CD4-positive, alpha-beta T cell treated with Interleukin-4 for 4 hours (primary cell): ENCODE measurements around the gene TXNRD2.

ENCODE experiments used
- DNase-seq: peaks from one replicate; pipeline ENCODE4 v3.0.0-alpha.2; 2020

TXNRD2 gene

DNA sequence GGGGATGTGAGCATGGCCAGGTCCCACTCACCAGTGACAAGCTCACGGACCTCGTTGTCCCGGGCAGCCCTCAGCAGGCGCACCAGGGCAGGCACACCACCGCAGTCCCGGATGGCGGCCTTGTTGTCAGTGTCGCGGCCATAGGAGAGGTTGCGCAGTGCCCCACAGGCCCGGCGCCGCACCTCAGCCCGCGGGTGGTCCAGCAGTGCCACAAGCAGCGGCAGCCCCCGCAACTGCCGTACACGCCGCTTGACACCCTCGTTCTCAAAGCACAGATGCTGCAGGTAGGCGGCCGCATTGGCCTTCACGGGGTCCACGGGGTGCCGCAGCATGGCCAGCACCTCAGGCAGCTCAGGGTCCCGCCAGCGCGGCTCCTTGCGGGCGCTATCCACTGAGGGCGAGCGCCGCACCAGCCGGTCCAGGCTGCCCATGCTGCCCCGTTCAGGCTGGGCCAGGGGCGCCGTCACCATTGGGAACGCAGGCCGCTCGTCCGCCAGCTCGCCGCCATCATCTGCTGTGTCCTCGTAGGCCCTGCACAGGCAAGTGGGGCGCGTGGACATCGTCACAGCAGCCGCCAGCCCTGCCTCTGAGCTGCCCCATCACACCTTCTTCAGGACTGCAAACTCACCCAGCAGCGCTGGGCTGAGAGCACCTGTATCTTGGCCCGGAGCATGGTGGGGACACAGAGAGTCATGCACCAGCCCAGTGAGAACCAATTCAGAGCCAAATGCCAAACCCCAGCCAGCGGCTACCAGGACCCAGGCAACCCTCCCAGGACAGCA is 38.3 kb upstream of the TXNRD2 start:
- DNase-seq = no peak

DNA sequence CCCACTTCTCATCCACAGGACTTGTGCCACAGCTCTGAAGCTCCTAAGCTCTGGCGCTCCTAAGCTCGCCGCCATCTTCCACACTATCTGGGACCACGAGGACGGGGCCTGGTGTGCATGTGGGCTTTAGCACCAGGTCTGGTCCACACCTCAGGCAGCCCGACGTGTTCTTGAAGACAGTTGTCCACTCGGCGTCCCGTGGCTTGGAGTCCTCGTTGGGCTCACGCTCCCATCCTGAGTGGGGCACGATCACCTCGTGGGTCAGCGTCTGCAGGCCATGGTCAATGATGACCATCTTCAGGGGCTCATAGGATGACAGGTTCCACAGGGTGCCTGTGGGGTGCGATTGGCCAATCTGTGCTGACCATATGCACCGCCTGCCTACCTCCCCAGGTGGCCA is 37.1 kb upstream of the TXNRD2 start:
- no peak for DNase-seq

DNA sequence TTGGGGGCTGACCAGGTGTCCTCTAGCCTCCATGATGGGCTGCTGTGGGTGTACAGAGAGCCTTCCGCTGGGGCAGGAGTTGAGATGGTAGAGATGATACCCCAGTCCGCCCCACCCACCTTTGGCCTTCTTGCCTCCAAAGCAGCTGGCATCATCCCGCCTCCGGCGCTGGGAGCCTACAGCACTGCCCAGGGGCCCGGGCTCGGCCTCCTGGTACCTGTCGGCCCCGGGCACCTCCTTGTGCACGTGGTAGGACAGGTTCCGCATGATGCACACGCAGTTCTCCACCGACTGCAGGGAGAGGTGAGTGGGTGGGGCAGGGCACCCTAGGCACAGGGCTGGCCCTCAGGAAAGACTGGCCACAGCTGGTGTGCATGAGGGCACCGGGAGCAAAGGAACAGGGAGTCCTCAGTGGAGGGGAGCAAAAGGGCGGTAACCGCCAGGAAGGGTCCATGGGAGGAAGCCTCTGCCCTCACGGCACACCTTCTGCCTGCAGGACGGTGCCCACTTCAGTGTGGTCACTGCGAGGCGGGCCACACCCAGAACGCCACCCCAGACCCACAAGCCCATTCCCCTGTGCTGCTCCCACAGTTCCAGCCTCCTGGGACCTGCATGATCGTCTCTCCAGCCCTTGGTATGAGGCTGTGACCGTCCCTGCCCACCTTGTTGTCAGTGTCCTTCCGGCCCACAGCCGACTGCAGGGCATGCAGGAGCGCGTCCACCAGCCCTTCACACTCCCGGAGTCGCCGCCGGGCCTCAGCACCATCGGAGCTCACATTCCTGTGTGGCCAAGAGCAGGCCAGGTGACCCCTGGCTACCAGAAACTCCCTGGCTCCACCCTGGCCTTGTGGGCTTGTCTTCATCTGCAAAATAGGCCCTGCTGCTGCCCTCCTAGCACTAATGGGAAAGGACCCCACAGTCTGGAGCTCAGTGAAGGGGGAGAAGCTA is 36.0 kb upstream of the TXNRD2 start:
- no peak for DNase-seq

DNA sequence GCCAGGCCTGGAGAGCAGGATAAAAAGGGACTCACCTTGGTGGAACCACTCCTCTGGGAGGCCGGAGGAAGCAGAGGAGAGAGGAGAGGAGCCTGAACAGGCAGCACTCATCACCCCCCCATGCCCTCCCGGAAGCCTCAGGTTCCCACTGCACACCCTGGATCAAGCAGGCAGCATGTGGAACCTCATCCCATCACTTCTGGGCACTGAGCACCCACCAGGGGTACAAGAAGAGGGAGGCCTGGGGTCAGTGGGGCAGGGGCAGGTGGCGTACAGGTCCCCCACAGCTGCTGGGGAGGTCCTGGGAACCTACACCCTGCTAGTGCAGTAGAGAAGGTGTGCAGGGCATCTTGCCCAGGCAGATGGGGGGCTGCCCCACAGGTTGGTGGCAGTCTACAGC is 35.1 kb upstream of the TXNRD2 start:
- no peak for DNase-seq

DNA sequence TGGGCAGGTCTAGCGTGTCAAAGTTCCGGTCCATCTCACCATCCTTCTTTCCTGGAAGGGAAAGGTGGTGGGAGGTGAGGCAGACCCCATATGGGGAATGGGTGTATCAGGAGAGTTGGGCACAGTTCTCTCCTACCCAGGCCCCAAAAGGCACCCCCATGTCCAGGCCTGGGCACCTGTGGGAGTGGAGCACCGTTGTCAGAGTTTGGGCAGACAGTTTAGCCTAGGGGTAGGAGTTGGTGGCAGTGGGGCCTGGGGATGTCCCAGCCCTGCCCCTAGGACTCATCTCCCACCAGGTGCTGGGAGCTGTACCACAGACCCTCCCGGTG is 34.1 kb upstream of the TXNRD2 start:
- no peak for DNase-seq

DNA sequence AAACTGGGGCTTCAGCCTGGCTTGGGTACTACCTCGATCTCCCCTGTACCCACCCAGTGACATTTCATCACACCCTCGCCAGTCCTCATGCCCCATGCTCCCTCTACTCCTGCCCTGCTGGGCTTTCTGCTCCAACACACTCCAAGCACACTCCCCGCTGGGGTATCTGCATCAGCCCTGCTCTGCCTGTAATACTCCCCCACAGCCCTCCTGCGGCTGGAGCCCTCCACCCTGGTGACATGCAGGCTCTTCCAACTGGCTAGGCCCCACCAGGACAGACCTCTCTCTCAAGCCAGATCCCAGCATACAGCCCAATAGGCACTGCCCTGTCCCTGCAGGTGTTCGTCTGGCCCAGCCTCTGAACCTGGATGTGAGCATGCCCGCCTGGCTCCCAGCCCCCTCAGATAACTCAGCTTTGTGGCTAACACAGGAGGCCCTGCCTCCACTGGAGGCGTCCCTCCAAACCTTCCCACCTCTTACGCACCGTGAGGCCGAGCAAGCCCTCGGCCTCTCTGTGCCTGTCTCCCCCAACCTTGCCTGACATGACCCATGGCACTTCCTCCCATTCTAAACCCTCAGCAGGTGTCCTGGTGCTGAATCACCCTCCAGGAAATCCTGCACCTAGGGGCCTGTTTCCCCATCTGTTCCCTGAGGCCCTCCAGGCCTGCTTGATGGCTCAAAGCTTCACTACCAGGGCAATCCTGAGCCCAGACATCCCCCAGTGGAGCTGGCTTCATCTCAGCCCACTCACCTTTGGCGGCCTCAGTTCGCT is 33.5 kb upstream of the TXNRD2 start:
- DNase-seq = no peak

DNA sequence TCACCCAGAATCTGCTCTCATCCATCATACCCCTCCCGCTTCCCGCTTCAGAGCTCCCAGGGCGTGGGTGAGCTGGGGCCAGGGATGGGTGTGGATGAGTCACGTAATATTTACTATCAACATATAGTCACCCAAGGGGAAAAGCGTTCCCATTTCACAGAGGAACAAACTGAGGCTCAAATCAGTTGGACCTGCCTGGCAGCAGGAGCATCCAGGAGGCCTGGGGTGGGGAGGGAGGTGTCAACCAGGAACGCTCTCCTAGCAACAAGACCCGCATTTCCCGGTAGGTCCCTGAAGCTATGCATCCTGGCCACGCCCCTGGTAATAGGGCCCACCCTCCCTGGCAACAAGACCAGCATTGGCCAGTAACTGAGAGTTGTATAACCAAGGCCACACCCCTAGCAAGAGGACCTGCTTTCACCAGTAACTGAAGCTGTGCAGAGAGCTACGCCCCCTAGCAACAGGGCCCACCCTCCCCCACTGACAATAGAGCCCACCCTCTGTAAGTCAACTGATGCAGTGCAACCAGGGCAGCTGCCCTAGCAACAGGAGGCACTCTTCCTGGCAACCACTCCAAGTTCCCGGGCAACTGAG is 32.7 kb upstream of the TXNRD2 start:
- peak; percentile 14 for DNase-seq

DNA sequence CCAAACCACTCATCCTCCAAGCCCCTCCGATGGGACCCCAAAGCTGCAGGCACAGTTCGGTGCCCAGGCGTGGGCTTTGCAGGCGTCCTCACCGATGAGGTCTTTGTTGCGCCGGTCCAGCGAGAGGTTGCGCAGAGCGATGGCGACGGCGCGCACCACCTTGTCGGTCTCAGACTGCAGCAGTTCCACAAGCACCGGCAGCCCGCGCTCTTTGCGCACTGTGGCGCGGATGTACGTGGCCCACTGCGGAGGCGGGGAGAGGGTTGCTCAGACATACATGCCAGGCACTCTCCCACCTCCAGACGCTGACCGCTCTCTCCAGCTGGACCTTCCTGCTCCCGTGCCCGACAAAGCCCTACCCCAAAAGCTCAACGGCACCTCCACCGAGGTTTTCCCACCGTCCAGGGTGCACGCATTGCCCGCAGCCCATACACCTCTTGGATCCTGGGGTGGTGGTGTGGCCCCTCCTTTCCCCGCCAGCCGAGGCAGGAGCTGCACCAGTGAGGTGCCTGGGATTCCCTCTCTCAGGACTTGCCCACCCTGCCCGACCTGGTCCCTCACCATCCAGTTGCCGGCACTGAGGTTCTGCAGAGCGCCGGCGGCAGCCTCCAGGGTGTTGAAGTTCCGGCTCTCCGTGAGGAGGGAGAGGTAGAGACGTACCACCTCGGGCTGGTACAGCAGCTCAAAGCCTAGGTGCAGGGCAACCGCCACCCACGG is 32.1 kb upstream of the TXNRD2 start:
- DNase-seq = no peak

DNA sequence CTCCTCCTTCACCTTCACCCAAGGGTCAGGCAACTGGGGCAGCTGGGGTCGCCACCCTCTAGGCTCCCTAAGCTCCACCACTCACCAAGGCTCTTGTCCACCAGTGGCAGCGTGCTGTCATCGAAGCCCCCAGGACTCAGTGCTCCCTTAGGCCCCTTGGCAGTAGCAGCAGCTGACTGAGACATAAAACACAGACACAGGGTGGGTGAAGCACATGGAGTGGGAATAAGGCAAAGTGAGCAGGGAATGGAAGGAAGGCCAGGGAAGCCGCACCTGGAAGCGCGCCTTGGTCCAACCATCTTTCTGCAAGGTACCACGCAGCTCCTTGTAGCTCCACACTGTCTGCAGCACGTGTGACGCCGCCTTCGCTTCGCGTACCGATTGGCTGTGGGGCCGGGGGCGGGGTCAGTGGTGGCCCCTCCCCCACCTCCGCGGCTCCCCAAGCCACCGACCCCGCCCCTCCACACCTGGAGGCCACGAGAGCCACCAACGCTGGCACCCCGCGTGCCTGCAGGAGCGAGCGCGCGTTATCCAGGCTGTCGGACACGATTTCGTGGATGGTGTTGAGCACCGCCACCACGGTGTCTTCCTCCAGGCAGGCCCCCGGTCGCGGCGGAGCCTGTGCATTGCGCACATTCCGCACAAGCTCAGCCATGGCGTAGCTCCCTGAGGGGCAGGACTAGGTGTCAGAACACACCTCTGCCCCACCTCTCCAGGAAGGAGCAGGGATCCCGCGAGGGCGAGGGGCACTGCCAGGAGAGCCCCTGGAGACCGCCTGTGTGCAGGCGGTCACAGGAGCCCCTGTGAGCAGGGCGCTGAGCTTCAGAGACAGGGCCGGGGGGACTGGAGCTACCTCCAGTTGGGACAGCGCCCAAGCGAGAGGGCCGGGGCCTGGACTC is 31.3 kb upstream of the TXNRD2 start:
- DNase-seq = no peak

DNA sequence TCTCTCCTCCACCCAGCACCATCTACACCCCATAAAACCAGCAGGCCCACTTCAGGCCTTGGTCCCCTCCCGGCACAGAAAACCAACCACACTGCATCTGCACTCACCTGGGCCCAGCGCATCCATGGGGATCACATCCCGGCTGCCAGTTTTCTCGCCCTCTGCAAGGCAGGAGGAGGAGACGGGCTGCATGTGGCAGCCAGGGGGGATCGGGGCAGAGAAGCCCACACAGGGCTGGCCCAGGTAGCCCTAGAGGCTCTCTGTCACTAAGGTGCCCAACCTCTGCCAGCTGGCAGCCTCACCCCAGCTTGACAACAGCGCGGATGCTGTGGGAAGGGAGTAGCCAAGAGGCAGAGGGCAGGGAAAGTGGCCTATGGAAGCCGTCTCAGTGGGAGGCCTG is 30.6 kb upstream of the TXNRD2 start:
- DNase-seq = no peak

DNA sequence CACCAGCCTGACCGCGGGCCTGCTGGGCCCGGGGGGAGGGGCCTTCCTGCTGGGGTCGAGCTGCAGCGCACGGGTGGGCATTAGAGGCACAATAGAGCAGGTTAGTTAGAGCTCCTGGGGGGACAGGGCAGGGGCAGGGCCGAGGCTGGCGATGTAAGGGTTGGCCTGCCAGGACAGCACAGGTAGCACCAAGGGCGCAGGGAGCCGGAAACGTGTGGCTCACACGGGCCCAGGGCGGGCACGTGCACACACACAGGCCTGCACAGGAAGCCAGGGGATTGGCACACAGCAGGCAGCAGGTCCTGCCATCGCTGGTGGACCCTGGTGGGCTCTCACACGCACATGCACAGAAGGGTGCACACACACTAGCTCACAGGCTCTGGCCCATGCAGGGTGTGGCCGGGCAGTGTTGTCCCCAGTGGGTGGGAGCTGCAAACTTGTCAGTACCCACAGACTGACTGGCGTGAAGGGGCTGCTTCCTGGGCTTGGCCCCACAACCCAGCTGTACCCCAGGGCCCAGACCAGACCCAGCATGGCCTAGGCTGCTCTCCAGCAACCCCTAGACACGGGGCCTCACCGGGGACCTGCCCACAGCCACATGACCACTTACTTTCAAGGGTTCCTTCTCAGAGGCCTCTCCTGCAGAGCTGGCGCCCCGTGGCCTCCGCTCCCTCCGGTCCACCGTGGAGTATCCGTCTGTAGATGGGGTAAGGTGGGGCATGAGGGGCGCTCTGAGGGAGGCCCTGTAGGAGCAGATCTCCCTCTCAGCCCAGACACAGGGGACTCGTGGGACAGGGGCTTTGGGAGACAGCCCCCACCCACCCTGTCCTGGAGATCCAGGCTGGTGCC is 29.9 kb upstream of the TXNRD2 start:
- DNase-seq = no peak

DNA sequence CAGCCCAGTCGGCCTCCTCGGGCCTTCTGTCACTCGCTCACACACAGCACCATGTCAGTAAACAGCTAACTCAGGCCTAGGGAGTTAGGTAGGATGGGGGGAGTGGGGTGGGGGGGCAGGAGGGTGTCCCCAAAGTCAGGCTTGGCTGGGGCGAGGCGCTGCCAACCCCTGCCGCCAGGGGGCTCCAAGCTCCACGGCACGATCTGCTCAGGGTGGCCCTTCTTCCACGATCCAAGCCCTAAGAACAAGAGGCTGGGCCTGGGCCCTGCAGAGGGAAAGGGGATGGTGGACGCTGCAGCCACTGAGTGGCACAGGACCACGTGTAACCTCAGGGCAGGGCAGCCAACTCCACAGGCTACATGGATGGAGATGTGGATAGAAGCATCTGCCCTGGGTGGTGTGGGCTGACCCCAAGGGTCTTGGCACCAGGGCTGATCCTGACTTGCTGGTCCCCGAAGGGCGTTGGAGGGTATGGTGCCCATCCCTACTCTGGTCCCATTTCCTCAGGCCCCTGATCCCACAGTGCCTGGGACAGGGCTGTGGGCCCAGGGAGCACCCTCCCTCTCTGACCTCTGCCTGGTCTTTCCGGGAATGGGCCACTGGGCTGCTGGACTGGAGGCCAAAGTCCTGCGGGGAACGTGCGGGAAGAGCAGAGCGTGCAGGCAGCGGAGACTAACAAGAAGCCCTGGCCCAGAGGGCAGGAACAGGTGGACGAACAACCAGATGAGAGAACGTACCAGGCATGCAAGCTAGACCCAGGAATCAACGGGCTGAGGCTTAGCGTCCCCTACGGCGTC is 29.1 kb upstream of the TXNRD2 start:
- DNase-seq = peak; percentile 66

DNA sequence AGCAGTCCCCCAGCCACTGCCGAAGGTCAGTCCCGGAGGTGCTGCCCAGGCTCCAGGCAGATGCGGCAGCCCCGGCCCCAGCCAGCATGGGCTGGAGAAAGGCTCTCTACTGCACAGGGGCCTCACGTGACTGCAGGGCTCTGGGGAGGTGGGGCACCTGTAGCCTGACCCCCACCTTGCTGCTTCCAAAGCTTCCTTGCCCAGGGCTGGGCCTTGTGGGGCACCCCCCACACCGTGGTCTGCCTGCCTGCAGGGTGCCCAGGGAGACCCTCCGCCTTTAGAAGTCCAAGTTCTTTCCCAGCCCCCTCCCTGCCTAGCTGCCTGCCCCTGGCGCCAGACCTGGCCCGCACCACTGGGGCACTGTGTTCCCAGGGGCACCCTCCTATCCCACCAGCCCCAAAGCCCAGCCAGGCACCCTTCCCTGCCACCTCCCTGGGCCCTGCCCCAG is 28.4 kb upstream of the TXNRD2 start:
- DNase-seq = no peak

DNA sequence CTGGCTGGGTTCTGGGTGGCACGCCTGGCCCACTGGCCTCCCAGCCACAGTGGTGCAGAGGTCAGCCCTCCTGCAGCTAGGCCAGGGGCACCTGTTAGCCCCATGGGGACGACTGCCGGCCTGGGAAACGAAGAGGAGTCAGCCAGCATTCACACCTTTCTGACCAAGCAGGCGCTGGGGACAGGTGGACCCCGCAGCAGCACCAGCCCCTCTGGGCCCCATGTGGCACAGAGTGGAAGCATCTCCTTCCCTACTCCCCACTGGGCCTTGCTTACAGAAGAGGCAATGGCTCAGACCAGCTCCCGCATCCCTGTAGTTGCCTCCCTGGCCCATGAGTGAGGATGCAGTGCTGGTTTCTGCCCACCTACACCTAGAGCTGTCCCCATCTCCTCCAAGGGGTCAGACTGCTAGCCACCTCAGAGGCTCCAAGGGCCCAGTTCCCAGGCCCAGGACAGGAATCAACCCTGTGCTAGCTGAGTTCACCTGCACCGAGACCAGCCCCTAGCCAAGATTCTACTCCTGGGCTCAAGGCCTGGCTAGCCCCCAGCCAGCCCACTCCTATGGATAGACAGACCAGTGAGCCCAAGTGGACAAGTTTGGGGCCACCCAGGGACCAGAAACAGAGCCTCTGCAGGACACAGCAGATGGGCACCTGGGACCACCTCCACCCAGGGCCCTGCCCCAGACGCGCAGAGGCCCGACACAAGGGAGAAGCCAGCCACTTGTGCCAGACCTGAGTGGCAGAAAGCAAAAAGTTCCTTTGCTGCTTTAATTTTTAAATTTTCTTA is 27.7 kb upstream of the TXNRD2 start:
- DNase-seq = no peak

DNA sequence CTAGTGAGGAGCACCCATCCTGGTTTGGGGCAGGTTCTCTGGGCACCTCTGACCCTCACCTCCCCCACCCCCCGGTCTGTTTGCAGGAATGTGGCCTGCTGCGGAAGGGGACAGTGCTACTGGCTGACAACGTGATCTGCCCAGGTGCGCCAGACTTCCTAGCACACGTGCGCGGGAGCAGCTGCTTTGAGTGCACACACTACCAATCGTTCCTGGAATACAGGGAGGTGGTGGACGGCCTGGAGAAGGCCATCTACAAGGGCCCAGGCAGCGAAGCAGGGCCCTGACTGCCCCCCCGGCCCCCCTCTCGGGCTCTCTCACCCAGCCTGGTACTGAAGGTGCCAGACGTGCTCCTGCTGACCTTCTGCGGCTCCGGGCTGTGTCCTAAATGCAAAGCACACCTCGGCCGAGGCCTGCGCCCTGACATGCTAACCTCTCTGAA is 26.9 kb upstream of the TXNRD2 start:
- no peak for DNase-seq

DNA sequence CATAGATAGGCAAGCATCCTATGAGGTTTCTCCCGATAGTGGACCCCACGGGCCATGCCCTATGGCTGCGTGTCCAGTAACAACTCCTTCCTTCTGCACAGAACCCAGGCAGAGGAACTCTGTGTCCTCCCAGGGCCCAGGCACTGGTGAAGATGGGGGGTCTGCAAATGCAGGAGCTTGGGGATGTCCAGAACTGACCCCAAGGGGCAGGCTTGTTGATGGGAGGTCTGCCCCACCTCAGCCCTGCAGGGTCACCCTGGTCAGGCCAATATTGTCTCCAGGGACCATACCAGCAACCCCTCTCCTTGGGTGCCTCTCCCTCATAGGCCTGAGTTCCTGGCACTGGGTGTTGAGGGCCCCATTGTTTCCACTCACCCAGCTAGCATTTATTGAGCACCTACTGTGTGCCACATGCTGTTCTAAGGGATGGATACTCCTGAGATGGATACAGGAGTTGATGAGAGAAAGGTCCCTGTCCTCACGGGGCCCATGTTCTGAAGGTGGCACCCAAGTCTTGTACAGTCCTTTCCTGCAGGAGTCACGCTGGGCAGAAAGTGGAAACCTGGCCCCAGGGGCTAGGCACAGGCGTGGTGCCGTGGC is 26.3 kb upstream of the TXNRD2 start:
- DNase-seq = no peak

DNA sequence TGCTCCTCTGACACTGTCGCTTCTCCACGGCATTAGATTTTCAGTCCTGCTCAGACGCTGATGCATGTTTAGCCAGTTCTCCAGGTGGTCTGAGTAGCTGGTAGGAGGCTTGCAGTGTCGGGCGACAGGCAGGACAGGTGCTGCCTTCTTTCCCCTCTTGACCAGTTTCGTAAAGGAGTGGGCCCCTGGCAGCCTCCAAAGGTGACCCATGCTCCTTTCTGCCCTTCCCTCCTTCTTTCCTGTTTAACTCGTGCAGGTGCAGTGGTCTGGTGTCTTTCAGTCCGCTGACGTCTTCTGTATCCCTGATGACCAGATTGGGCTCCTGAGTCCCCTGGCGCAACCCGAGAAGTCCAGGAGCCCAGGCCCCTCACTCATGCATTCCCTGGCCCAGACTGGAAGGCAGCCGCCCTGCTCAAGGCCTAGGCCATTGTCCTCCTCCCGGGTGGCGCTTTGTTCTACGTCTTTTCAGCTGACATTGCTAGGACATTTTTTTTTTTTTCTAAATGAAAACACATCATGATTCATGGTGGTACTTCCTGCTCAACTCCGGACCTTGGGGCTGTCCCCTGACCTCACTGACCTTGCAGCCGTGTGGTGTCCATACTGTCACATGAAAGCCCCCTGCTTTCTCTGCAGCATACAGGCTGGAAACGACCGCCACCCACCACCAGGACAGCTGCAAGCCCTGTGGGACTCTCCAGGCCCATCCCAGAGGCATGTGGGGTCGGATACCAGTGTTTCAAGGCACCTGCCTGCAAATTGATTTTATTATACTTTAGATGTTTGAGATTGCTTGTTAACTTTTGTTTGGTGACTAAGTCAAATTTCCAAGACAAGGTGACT is 25.5 kb upstream of the TXNRD2 start:
- no peak for DNase-seq
